GM18909 (cell line): ENCODE results near the gene POGZ.
A peak's percentile ranks its signal among the peaks of the same experiment; 100 is the strongest.

Experiments
- ATAC-seq: cut with Tn5 transposase; IDR thresholded peaks from one replicate; pipeline ENCODE4 v1.9.1; 2021; ENCODE audit warnings: mild to moderate bottlenecking; ENCODE audit not compliant: unreplicated experiment, poor library complexity

POGZ gene

GRCh38 chr1:151459331-151460046 is at the start of gene POGZ:
Gene POGZ (minus strand): TSS chr1:151459494. CDS start chr1:151442204, 17,290 bp downstream.
- ATAC-seq = peak; percentile 66

- no peak for ATAC-seq
These were observed 49.5 kb upstream of the POGZ start for GRCh38 chr1:151508833-151509232.

GRCh38 chr1:151504759-151505158 is 45.5 kb upstream of the POGZ start:
- ATAC-seq = no peak

GRCh38 chr1:151504252-151504651 is 45.0 kb upstream of the POGZ start:
- no peak for ATAC-seq

- no peak for ATAC-seq
These were observed 43.8 kb upstream of the POGZ start for GRCh38 chr1:151502859-151503780.

GRCh38 chr1:151502035-151502700 is 42.9 kb upstream of the POGZ start:
- no peak for ATAC-seq

- no peak for ATAC-seq
These were observed 42.2 kb upstream of the POGZ start for GRCh38 chr1:151501474-151501873.

GRCh38 chr1:151499930-151500329 is 40.6 kb upstream of the POGZ start:
- no peak for ATAC-seq

GRCh38 chr1:151499365-151499764 is 40.1 kb upstream of the POGZ start:
- no peak for ATAC-seq

GRCh38 chr1:151495316-151495715 is 36.0 kb upstream of the POGZ start:
- ATAC-seq = no peak

GRCh38 chr1:151494741-151495281 is 35.5 kb upstream of the POGZ start:
- ATAC-seq = no peak

- no peak for ATAC-seq
These were observed 33.7 kb upstream of the POGZ start for GRCh38 chr1:151493042-151493441.

- ATAC-seq = no peak
These were observed 32.8 kb upstream of the POGZ start for GRCh38 chr1:151492120-151492519.

GRCh38 chr1:151491641-151492040 is 32.3 kb upstream of the POGZ start:
- ATAC-seq = no peak

- no peak for ATAC-seq
These were observed 27.3 kb upstream of the POGZ start for GRCh38 chr1:151486557-151486956.

- ATAC-seq = no peak
These were observed 26.5 kb upstream of the POGZ start for GRCh38 chr1:151485685-151486255.

GRCh38 chr1:151482017-151482416 is 22.7 kb upstream of the POGZ start:
- ATAC-seq = no peak

GRCh38 chr1:151479462-151479861 is 20.2 kb upstream of the POGZ start:
- no peak for ATAC-seq

- ATAC-seq = no peak
These were observed 19.6 kb upstream of the POGZ start for GRCh38 chr1:151478923-151479322.

GRCh38 chr1:151478140-151478812 is 19.0 kb upstream of the POGZ start:
- no peak for ATAC-seq
